WTC11 (cell line): ENCODE measurements around the gene SPAG9. TPM values are rescaled to one million over a fixed set of nuclear protein-coding genes. Genes with fewer than 3 reads are reported as not detected.
"Not testable (repeated sequence)": the region's sequence is repeated elsewhere in the genome, so short reads cannot be mapped to it uniquely, and the experiment has no call there.

Experiments used
- ATAC-seq: fragments of 200-7000 bp; cut with Tn5 transposase; 2 replicates; pipeline ENCODE4 v1.10.0; 2021; ENCODE audit warnings: mild to moderate bottlenecking, moderate library complexity
- CTCF ChIA-PET: fragments of 300-600 bp; sonication (Branson Sonifier 250); formaldehyde crosslinking; loops from one replicate; lab custom pipeline; 2021; ENCODE audit warnings: antibody characterized with exemption; lab: Charles Lee
- POLR2A ChIA-PET: fragments of 350-600 bp; sonication (Branson Sonifier 250); formaldehyde crosslinking; loops from one replicate; lab custom pipeline; 2021; ENCODE audit warnings: antibody characterized with exemption; lab: Charles Lee
- DNase-seq: peaks from one replicate; pipeline ENCODE4 v3.0.0; 2021; ENCODE audit warnings: low spot score
- H3K27ac Mint-ChIP-seq: 2 replicates; pipeline ENCODE4 v1.8.0; 2021; ENCODE audit warnings: mixed read lengths
- H3K27me3 Mint-ChIP-seq: 2 replicates; pipeline ENCODE4 v1.8.0; 2021; ENCODE audit warnings: low read depth, mild to moderate bottlenecking, moderate library complexity, mixed read lengths
- H3K36me3 Mint-ChIP-seq: 2 replicates; pipeline ENCODE4 v1.8.0; 2021; ENCODE audit warnings: mixed read lengths
- H3K4me1 Mint-ChIP-seq: 2 replicates; pipeline ENCODE4 v1.8.0; 2022; ENCODE audit warnings: mixed read lengths
- H3K4me3 Mint-ChIP-seq: 2 replicates; pipeline ENCODE4 v1.8.0; 2021; ENCODE audit warnings: mild to moderate bottlenecking, moderate library complexity, mixed read lengths
- H3K9me3 Mint-ChIP-seq: 2 replicates; pipeline ENCODE4 v1.8.0; 2021; ENCODE audit warnings: mixed read lengths
- ARID4B ChIP-seq: sonication (generic); formaldehyde crosslinking; IDR thresholded peaks from 2 replicates; pipeline ENCODE4 v1.8.0; 2023; ENCODE audit warnings: missing genetic modification reagents, mild to moderate bottlenecking, borderline replicate concordance
- ATF1 ChIP-seq: sonication (generic); formaldehyde crosslinking; IDR thresholded peaks from 2 replicates; pipeline ENCODE4 v1.8.1; 2023; ENCODE audit warnings: mild to moderate bottlenecking, moderate library complexity, missing genetic modification reagents
- E2F1 ChIP-seq: sonication (generic); formaldehyde crosslinking; IDR thresholded peaks from 2 replicates; pipeline ENCODE4 v1.8.0; 2022; ENCODE audit warnings: mild to moderate bottlenecking, missing genetic modification reagents
- ELF4 ChIP-seq: sonication (generic); formaldehyde crosslinking; IDR thresholded peaks from 2 replicates; pipeline ENCODE4 v1.8.1; 2022; ENCODE audit warnings: low read depth, mild to moderate bottlenecking, moderate library complexity, missing genetic modification reagents
- EMX1 ChIP-seq: fragments of 250-450 bp; sonication (Bioruptor Pico); IDR thresholded peaks from 2 replicates; pipeline ENCODE4 v1.8.0; 2021; ENCODE audit warnings: mild to moderate bottlenecking
- ETV6 ChIP-seq: sonication (generic); formaldehyde crosslinking; IDR thresholded peaks from 2 replicates; pipeline ENCODE4 v1.8.1; 2022; ENCODE audit warnings: mild to moderate bottlenecking, missing genetic modification reagents
- FOXJ3 ChIP-seq: sonication (generic); formaldehyde crosslinking; IDR thresholded peaks from 2 replicates; pipeline ENCODE4 v1.9.0; 2021; ENCODE audit warnings: missing genetic modification reagents, mild to moderate bottlenecking, borderline replicate concordance
- GRHL2 ChIP-seq: fragments of 250-450 bp; sonication (Bioruptor Pico); IDR thresholded peaks from 2 replicates; pipeline ENCODE4 v1.8.0; 2022; ENCODE audit warnings: mild to moderate bottlenecking, moderate library complexity; ENCODE audit not compliant: insufficient replicate concordance, severe bottlenecking
- SMAD3 ChIP-seq: sonication (generic); formaldehyde crosslinking; IDR thresholded peaks from 2 replicates; pipeline ENCODE4 v1.8.0; 2022; ENCODE audit warnings: missing genetic modification reagents, mild to moderate bottlenecking, borderline replicate concordance
- TCF7 ChIP-seq: sonication (generic); formaldehyde crosslinking; IDR thresholded peaks from 2 replicates; pipeline ENCODE4 v1.8.0; 2022; ENCODE audit warnings: mild to moderate bottlenecking, low read depth, missing genetic modification reagents, moderate library complexity
- USF1 ChIP-seq: sonication (generic); formaldehyde crosslinking; IDR thresholded peaks from 2 replicates; pipeline ENCODE4 v1.8.0; 2022; ENCODE audit warnings: mild to moderate bottlenecking, missing genetic modification reagents
- ZNF219 ChIP-seq: sonication (generic); formaldehyde crosslinking; IDR thresholded peaks from 2 replicates; pipeline ENCODE4 v1.8.0; 2023; ENCODE audit warnings: missing genetic modification reagents, mild to moderate bottlenecking, borderline replicate concordance
- ZNF232 ChIP-seq: sonication (generic); formaldehyde crosslinking; IDR thresholded peaks from 2 replicates; pipeline ENCODE4 v1.8.0; 2022; ENCODE audit warnings: mild to moderate bottlenecking, missing genetic modification reagents
- ZNF396 ChIP-seq: fragments of 250-450 bp; sonication (Bioruptor Pico); IDR thresholded peaks from 2 replicates; pipeline ENCODE4 v1.8.0; 2021; ENCODE audit warnings: mild to moderate bottlenecking, moderate library complexity, borderline replicate concordance
- ZNF423 ChIP-seq: fragments of 250-450 bp; sonication (Bioruptor Pico); IDR thresholded peaks from 2 replicates; pipeline ENCODE4 v2.1.2; 2022; ENCODE audit warnings: mild to moderate bottlenecking, moderate library complexity
- total RNA-seq: library from RNA; stranded (reverse); gene quantifications from 3 replicates; pipeline ENCODE4 v1.2.3, GENCODE V29; 2021
- TF ChIP-seq, protein P1 (sequence below): fragments of 250-450 bp; sonication (Bioruptor Pico); IDR thresholded peaks from 2 replicates; pipeline ENCODE4 v1.9.0; 2021; ENCODE audit warnings: mild to moderate bottlenecking
- TF ChIP-seq, protein P2 (sequence below): sonication (generic); formaldehyde crosslinking; IDR thresholded peaks from 2 replicates; pipeline ENCODE4 v1.8.1; 2022; ENCODE audit warnings: mild to moderate bottlenecking, moderate library complexity, missing genetic modification reagents
- TF ChIP-seq, protein P3 (sequence below): sonication (generic); formaldehyde crosslinking; IDR thresholded peaks from 2 replicates; pipeline ENCODE4 v1.8.1; 2023; ENCODE audit warnings: mild to moderate bottlenecking, missing genetic modification reagents
- TF ChIP-seq, protein P4 (sequence below): sonication (generic); formaldehyde crosslinking; IDR thresholded peaks from 2 replicates; pipeline ENCODE4 v1.8.0; 2022; ENCODE audit warnings: mild to moderate bottlenecking, missing genetic modification reagents

Gene SPAG9
- total RNA-seq, 1 experiment from 2014 or later = 51.9 TPM

DNA sequence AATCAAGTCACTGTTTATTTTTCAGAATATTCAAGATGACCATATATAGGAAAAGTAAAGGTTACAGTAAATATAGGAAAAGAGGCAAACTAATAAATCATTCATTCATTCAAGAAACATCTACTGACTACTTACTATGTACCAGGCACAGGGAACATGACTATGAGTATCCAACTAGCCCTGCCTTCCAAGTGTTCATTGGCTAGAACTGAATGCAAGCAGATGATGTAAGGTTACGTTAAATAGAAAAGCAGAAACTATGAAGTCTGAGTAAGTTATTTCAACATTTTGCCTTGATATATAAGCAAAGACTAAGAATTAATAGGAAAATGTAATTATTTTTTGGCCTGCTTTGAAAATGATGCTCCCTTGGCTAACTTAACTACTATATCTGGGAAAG is 36.7 kb downstream of the SPAG9 start:
- Mint-ChIP-seq H3K36me3 (peaks cover 4% of the 10 kb centered on the region), H3K27ac (no peak overlapping the region), H3K9me3 (no peaks in the 10 kb centered on the region), H3K27me3 (no peaks in the 10 kb centered on the region), H3K4me3 (no peak overlapping the region), H3K4me1 (no peaks in the 10 kb centered on the region)
- ATAC-seq (no peak), DNase-seq (no peak)
- CTCF ChIA-PET = no interaction called here
- TF ChIP-seq ARID4B (no peak), SMAD3 (CRISPR knock-in tag) (no peak), GRHL2 (no peak), ZNF219 (no peak)
- TF ChIP-seq, all 79 proteins: peak for 0
- POLR2A ChIA-PET = no interaction called here

DNA sequence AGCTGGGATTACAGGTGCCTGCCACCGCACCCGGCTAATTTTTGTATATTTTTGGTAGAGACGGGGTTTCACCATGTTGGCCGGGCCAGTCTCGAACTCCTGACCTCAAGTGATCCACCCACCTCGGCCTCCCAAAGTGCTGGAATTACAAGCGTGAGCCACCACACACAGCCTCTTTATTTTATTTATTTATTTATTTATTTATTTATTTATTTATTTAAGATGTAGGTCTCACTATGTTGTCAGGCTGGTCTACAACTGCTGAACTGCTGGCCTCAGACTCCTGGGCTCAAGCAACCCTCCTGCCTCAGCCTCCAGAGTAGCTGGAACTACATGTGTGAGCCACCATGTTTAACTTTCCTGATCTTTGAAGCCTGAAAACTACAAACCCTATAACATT is 37.3 kb downstream of the SPAG9 start:
- ATAC-seq, H3K27me3 Mint-ChIP-seq, H3K36me3 Mint-ChIP-seq, POLR2A ChIA-PET, H3K9me3 Mint-ChIP-seq, CTCF ChIA-PET, DNase-seq, H3K4me1 Mint-ChIP-seq, H3K27ac Mint-ChIP-seq, H3K4me3 Mint-ChIP-seq: not testable (repeated sequence)

DNA sequence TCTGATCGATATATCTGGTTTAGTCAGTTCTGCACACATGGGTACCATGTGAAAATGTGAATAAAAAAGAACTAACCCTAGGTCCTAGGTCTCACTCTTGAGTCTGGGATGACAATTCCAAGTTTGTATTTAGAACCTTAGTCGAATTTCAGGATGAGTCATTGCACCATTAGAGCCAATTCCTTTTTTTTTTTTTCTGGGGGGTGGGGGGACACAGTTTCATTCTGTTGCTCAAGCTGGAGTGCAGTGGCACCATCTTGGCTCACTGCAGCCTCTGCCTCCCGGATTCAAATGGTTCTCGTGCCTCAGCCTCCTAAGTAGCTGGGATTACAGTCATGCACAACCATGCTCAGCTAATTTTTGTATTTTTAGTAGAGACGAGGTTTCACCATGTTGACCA is 41.6 kb downstream of the SPAG9 start:
- Mint-ChIP-seq H3K4me1 (no peaks in the 10 kb centered on the region), H3K4me3 (no peak overlapping the region), H3K36me3 (peaks cover 15% of the 10 kb centered on the region), H3K27ac (no peak overlapping the region), H3K9me3 (no peaks in the 10 kb centered on the region), H3K27me3 (no peaks in the 10 kb centered on the region)
- TF ChIP-seq ZNF396 (CRISPR knock-in tag) (no peak), FOXJ3 (no peak)
- TF ChIP-seq, protein P1, sequence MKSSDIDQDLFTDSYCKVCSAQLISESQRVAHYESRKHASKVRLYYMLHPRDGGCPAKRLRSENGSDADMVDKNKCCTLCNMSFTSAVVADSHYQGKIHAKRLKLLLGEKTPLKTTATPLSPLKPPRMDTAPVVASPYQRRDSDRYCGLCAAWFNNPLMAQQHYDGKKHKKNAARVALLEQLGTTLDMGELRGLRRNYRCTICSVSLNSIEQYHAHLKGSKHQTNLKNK (CRISPR knock-in tag) = no peak
- no peak for ATAC-seq
- ChIA-PET CTCF (interaction anchor here (0.8 kb wide), 1 partner anchor 23 kb away, joined by 4 read pairs; no protein-coding TSS in a partner anchor), POLR2A (interaction anchor here (0.7 kb wide), 1 partner anchor 256 kb away, joined by 11 read pairs; no protein-coding TSS in a partner anchor)
- DNase-seq = no peak

- no peak for ATAC-seq
- CTCF ChIA-PET = no interaction called here
- H3K27me3 Mint-ChIP-seq = no peaks in the 10 kb centered on the region
- H3K4me1 Mint-ChIP-seq = no peaks in the 10 kb centered on the region
- no peak overlapping the region for H3K4me3 Mint-ChIP-seq
- no peak for DNase-seq
- no peaks in the 10 kb centered on the region for H3K9me3 Mint-ChIP-seq
- POLR2A ChIA-PET = no interaction called here
- H3K27ac Mint-ChIP-seq = 0 out of 2 replicates have a peak overlapping the region, but pooled peaks have one; percentile 18
- peaks cover 15% of the 10 kb centered on the region for H3K36me3 Mint-ChIP-seq
- TF ChIP-seq USF1 (no peak), ZNF396 (CRISPR knock-in tag) (no peak), ZNF232 (CRISPR knock-in tag) (no peak), ETV6 (CRISPR knock-in tag) (no peak), TCF7 (CRISPR knock-in tag) (no peak), FOXJ3 (no peak), ATF1 (CRISPR knock-in tag) (no peak), ELF4 (CRISPR knock-in tag) (no peak), E2F1 (no peak), ZNF423 (CRISPR knock-in tag) (no peak), EMX1 (CRISPR knock-in tag) (no peak)
- TF ChIP-seq, protein P2, sequence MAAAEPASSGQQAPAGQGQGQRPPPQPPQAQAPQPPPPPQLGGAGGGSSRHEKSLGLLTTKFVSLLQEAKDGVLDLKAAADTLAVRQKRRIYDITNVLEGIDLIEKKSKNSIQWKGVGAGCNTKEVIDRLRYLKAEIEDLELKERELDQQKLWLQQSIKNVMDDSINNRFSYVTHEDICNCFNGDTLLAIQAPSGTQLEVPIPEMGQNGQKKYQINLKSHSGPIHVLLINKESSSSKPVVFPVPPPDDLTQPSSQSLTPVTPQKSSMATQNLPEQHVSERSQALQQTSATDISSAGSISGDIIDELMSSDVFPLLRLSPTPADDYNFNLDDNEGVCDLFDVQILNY = no peak
- TF ChIP-seq, protein P3, sequence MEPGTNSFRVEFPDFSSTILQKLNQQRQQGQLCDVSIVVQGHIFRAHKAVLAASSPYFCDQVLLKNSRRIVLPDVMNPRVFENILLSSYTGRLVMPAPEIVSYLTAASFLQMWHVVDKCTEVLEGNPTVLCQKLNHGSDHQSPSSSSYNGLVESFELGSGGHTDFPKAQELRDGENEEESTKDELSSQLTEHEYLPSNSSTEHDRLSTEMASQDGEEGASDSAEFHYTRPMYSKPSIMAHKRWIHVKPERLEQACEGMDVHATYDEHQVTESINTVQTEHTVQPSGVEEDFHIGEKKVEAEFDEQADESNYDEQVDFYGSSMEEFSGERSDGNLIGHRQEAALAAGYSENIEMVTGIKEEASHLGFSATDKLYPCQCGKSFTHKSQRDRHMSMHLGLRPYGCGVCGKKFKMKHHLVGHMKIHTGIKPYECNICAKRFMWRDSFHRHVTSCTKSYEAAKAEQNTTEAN (CRISPR knock-in tag) = no peak
- TF ChIP-seq, protein P4, sequence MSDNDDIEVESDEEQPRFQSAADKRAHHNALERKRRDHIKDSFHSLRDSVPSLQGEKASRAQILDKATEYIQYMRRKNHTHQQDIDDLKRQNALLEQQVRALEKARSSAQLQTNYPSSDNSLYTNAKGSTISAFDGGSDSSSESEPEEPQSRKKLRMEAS = no peak
These were observed 42.6 kb downstream of the SPAG9 start for GRCh38 chr17:51078009-51078592.
